KMS-11 (cell line): ENCODE results near the gene TAPBP.
"Not testable (repeated sequence)": the region's sequence is repeated elsewhere in the genome, so short reads cannot be mapped to it uniquely, and the experiment has no call there.

ENCODE experiments used
- H2AFZ ChIP-seq: fragments of 200-600 bp; sonication (generic); 2 replicates; pipeline ENCODE4 v1.6.1; 2016; ENCODE audit warnings: antibody characterized with exemption, mixed run types, low read depth
- H3K27ac ChIP-seq: fragments of 200-600 bp; sonication (generic); 2 replicates; pipeline ENCODE4 v1.6.1; 2016; ENCODE audit warnings: mild to moderate bottlenecking, mixed run types
- H3K27me3 ChIP-seq: fragments of 200-600 bp; sonication (generic); 2 replicates; pipeline ENCODE4 v1.6.1; 2017; ENCODE audit warnings: mild to moderate bottlenecking, low read depth, mixed run types, moderate library complexity; ENCODE audit not compliant: insufficient read depth
- H3K36me3 ChIP-seq: fragments of 200-600 bp; sonication (generic); 2 replicates; pipeline ENCODE4 v1.6.1; 2017; ENCODE audit warnings: mild to moderate bottlenecking, mixed run types; ENCODE audit not compliant: insufficient read depth
- H3K4me1 ChIP-seq: fragments of 200-600 bp; sonication (generic); 2 replicates; pipeline ENCODE4 v1.6.1; 2016; ENCODE audit warnings: mild to moderate bottlenecking, low read depth, mixed run types; ENCODE audit not compliant: poor library complexity, severe bottlenecking
- H3K4me2 ChIP-seq: fragments of 200-600 bp; sonication (generic); 2 replicates; pipeline ENCODE4 v1.7.0; 2016; ENCODE audit warnings: mild to moderate bottlenecking, mixed run types
- H3K4me3 ChIP-seq: fragments of 200-600 bp; sonication (generic); IDR thresholded peaks from 2 replicates; pipeline ENCODE4 v1.6.1; 2017; ENCODE audit warnings: low read depth, low read length, mixed read lengths; ENCODE audit not compliant: insufficient read depth
- H3K79me2 ChIP-seq: fragments of 200-600 bp; sonication (generic); 2 replicates; pipeline ENCODE4 v1.6.1; 2016; ENCODE audit warnings: low read depth, mixed run types; ENCODE audit not compliant: insufficient read depth
- H3K9ac ChIP-seq: fragments of 200-600 bp; sonication (generic); 2 replicates; pipeline ENCODE4 v1.6.1; 2016; ENCODE audit warnings: mild to moderate bottlenecking, mixed run types
- H4K20me1 ChIP-seq: fragments of 200-600 bp; sonication (generic); 2 replicates; pipeline ENCODE4 v1.6.1; 2016; ENCODE audit warnings: mild to moderate bottlenecking, mixed run types; ENCODE audit not compliant: insufficient read depth
- TF ChIP-seq, protein P1 (sequence below): fragments of 200-600 bp; sonication (generic); conservative IDR thresholded peaks from 2 replicates; pipeline ENCODE4 v1.6.1; 2017; ENCODE audit warnings: low read depth, mild to moderate bottlenecking, antibody characterized with exemption, low read length, moderate library complexity, mixed read lengths

TAPBP gene

DNA sequence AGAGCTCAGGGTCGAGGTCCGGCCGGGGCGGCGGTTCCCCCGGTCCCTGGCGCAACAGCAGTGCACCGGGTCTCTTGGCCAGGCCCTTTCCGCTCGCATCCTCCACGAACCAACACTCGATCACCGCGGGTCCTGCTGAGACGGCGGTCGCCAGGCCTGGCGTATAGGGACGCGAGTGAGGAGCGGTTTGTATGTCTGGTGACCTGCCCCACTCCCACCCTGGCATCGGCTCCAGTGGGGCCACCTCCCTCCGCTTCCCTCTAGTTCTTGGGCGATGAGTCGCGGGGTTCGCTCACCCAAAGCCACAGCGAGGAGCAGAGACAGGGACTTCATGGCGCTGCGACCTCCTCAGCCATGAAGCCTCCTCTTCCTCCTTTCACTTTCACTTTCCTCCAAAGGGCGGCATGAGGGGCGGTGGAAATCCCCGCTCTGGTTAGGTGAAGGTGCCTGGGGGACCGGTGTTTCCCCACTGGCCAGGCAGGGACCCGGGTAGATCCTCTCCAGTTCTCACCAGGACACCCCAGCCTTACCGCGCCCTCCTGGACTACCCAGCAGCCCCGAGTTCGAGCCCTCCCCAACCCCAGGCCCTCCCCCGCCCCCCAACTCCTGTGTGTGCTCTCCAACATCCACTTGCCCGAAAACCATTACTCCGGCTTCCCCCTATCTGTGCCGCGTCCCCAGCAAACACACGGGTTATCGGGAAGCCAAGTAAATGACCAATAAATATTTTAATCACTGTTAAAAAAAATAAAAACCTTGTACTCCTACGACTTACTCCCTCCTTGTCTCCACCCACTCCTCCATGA, at the start of gene TAPBP:
TAPBP (minus strand) TSS at position 370 of the 806 bp plus-strand sequence; CDS start at position 333, 37 bp downstream.
- H3K4me1 ChIP-seq, result peaks cover 41% of the 10 kb centered on the region
- H4K20me1 ChIP-seq, result no peaks in the 10 kb centered on the region
- peak within 1 kb of the TSS; percentile 72 for H3K9ac ChIP-seq
- H3K27ac ChIP-seq, result peak within 1 kb of the TSS; percentile 84
- no peaks in the 10 kb centered on the region for H3K36me3 ChIP-seq
- no peak within 1 kb of the TSS for H3K4me3 ChIP-seq
- peak within 1 kb of the TSS; percentile 42; the same call in 1 of the 2 replicates for H2AFZ ChIP-seq
- H3K79me2 ChIP-seq, result peaks cover 28% of the 10 kb centered on the region
- H3K4me2 ChIP-seq, result peak within 1 kb of the TSS; percentile 97
- no peaks in the 10 kb centered on the region for H3K27me3 ChIP-seq
- TF ChIP-seq, protein P1, sequence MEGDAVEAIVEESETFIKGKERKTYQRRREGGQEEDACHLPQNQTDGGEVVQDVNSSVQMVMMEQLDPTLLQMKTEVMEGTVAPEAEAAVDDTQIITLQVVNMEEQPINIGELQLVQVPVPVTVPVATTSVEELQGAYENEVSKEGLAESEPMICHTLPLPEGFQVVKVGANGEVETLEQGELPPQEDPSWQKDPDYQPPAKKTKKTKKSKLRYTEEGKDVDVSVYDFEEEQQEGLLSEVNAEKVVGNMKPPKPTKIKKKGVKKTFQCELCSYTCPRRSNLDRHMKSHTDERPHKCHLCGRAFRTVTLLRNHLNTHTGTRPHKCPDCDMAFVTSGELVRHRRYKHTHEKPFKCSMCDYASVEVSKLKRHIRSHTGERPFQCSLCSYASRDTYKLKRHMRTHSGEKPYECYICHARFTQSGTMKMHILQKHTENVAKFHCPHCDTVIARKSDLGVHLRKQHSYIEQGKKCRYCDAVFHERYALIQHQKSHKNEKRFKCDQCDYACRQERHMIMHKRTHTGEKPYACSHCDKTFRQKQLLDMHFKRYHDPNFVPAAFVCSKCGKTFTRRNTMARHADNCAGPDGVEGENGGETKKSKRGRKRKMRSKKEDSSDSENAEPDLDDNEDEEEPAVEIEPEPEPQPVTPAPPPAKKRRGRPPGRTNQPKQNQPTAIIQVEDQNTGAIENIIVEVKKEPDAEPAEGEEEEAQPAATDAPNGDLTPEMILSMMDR, result no peak

GRCh38 chr6:33363486-33363885, 49.6 kb upstream of the TAPBP start:
- H4K20me1 ChIP-seq, H3K4me2 ChIP-seq, H3K36me3 ChIP-seq, H3K4me3 ChIP-seq, H3K27ac ChIP-seq, H3K4me1 ChIP-seq, H3K9ac ChIP-seq, H3K79me2 ChIP-seq, H2AFZ ChIP-seq, H3K27me3 ChIP-seq: not testable (repeated sequence)

- Histone ChIP-seq H2AFZ (no peak overlapping the region), H3K4me3 (no peak overlapping the region), H3K9ac (no peak overlapping the region), H3K79me2 (no peaks in the 10 kb centered on the region), H3K36me3 (no peaks in the 10 kb centered on the region), H3K27ac (no peak overlapping the region), H4K20me1 (no peaks in the 10 kb centered on the region), H3K27me3 (no peaks in the 10 kb centered on the region), H3K4me2 (no peak overlapping the region), H3K4me1 (no peaks in the 10 kb centered on the region)
- TF ChIP-seq, protein P1, result no peak
These were observed 45.5 kb upstream of the TAPBP start for GRCh38 chr6:33359331-33359730.

DNA sequence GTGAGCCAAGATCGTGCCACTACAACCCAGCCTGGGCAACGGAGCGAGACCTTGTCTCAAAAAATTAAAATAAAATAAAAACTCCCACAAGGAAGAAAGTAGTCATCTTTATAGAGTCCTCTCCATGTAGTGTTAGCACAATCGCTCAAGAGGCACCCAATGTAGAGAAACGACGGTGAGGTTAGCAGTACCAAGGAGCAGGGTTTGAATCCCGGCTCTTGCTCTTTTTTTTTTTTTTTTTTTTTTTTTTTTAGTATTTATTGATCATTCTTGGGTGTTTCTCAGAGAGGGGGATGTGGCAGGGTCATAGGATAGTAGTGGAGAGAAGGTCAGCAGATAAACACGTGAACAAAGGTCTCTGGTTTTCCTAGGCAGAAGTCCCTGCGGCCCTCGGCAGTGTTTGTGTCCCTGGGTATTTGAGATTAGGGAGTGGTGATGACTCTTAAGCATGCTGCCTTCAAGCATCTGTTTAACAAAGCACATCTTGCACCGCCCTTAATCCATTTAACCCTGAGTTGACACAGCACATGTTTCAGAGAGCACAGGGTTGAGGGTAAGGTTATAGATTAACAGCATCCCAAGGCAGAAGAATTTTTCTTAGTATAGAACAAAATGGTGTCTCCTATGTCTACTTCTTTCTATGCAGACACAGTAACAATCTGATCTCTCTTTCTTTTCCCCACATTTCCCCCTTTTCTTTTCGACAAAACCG, 43.4 kb upstream of the TAPBP start:
- H3K27me3 ChIP-seq, H3K79me2 ChIP-seq, H4K20me1 ChIP-seq, H3K9ac ChIP-seq, H2AFZ ChIP-seq, H3K36me3 ChIP-seq, H3K4me3 ChIP-seq, H3K4me2 ChIP-seq, H3K4me1 ChIP-seq, H3K27ac ChIP-seq: not testable (repeated sequence)

GRCh38 chr6:33356295-33356694, 42.4 kb upstream of the TAPBP start:
- no peaks in the 10 kb centered on the region for H3K36me3 ChIP-seq
- H3K27me3 ChIP-seq, result no peaks in the 10 kb centered on the region
- H3K4me1 ChIP-seq, result no peaks in the 10 kb centered on the region
- H4K20me1 ChIP-seq, result no peaks in the 10 kb centered on the region
- TF ChIP-seq, protein P1, result no peak
- no peaks in the 10 kb centered on the region for H3K79me2 ChIP-seq
- no peak overlapping the region for H3K4me3 ChIP-seq
- H2AFZ ChIP-seq, result no peak overlapping the region
- no peak overlapping the region for H3K4me2 ChIP-seq
- no peak overlapping the region for H3K27ac ChIP-seq
- no peak overlapping the region for H3K9ac ChIP-seq

- H3K9ac ChIP-seq, H4K20me1 ChIP-seq, H3K4me3 ChIP-seq, H3K79me2 ChIP-seq, H2AFZ ChIP-seq, H3K4me2 ChIP-seq, H3K36me3 ChIP-seq, H3K27me3 ChIP-seq, H3K4me1 ChIP-seq, H3K27ac ChIP-seq: not testable (repeated sequence)
These were observed 42.0 kb upstream of the TAPBP start for GRCh38 chr6:33355860-33356259.
